GM12891 (cell line): ENCODE measurements around the gene THBD.

Source experiments
- POLR2A ChIP-seq: IDR thresholded peaks from 2 replicates; pipeline ENCODE4 v1.6.1; 2011; ENCODE audit warnings: low read depth, low read length, control low read depth
- POLR2AphosphoS5 ChIP-seq: IDR thresholded peaks from 2 replicates; pipeline ENCODE4 v1.6.1; 2011; ENCODE audit warnings: low read depth, low read length, control low read depth
- POU2F2 ChIP-seq: IDR thresholded peaks from 2 replicates; pipeline ENCODE4 v1.6.1; 2011; ENCODE audit warnings: low read depth, mild to moderate bottlenecking, control low read depth, low read length, moderate library complexity
- SPI1 ChIP-seq: IDR thresholded peaks from 2 replicates; pipeline ENCODE4 v1.6.1; 2011; ENCODE audit warnings: low read depth, low read length, control low read depth
- TAF1 ChIP-seq: IDR thresholded peaks from 2 replicates; pipeline ENCODE4 v1.6.1; 2011; ENCODE audit warnings: low read depth, low read length, control low read depth

GRCh38 chr20:23066772-23067171 is 17.3 kb upstream of the THBD start:
- TF ChIP-seq POLR2A (no peak), POLR2AphosphoS5 (no peak), SPI1 (no peak), TAF1 (no peak), POU2F2 (no peak)
